HepG2 (cell line): ENCODE measurements around the gene LCN12. TPM values are rescaled to one million over a fixed set of nuclear protein-coding genes. Genes with fewer than 3 reads are reported as not detected.

ENCODE experiments used
- ATAC-seq: fragments of 200-7000 bp; cut with Tn5 transposase; 3 replicates; pipeline ENCODE4 v1.9.1; 2020; ENCODE audit warnings: mild to moderate bottlenecking, moderate library complexity
- BruUV-seq: library from RNA; stranded (reverse); fragments of 400-500 nt; replicated peaks from 2 replicates; lab custom pipeline; 2021; lab: Mats Ljungman, UMichigan
- CTCF ChIA-PET: fragments of 300-600 bp; formaldehyde crosslinking; extraction: SDS; loops from one replicate; lab custom pipeline; 2021; ENCODE audit warnings: low total read pairs, inconsistent platforms, low intra/inter-chr PET ratio; lab: Yijun Ruan, JAX
- POLR2A ChIA-PET: fragments of 350-600 bp; sonication (Branson Sonifier 250); formaldehyde crosslinking; loops from one replicate; lab custom pipeline; 2020; ENCODE audit warnings: antibody characterized with exemption, inconsistent platforms; lab: Yijun Ruan, JAX
- DNase-seq: peaks from one replicate; pipeline ENCODE4 v3.0.0-alpha.2; 2015; ENCODE audit warnings: low spot score
- FAIRE-seq: peaks from 3 replicates; lab custom pipeline; 2011; peaks lifted over from hg19 to GRCh38; lab: Jason Lieb, UNC
- H2AFZ ChIP-seq: one replicate; pipeline ENCODE4 v1.6.1; 2011; ENCODE audit warnings: low read length, inconsistent platforms
- H3K27ac ChIP-seq: fragments of 300-600 bp; 3 replicates; pipeline ENCODE4 v1.8.0; 2011; ENCODE audit warnings: mixed run types, mild to moderate bottlenecking, mixed read lengths, low read length, inconsistent platforms; ENCODE audit not compliant: insufficient read depth; ENCODE audit errors: extremely low read length
- H3K27me3 ChIP-seq, 2 experiments: fragments of 200-600 bp in 1 of 2; 2 replicates in 1 of 2; 3 replicates in 1 of 2; pipeline versions ENCODE4 v1.6.0 to v1.8.0; 2011; ENCODE audit warnings: low read length in 2 of 2, mild to moderate bottlenecking in 2 of 2, moderate library complexity in 2 of 2, inconsistent platforms in 1 of 2; ENCODE audit not compliant: insufficient read depth in 2 of 2, control insufficient read depth in 1 of 2
- H3K36me3 ChIP-seq, 2 experiments: fragments of 200-600 bp in 1 of 2; replicated peaks in 1 of 2; 2 replicates in 1 of 2; 3 replicates in 1 of 2; pipeline versions ENCODE4 v1.5.1 to v1.8.0; 2011; ENCODE audit warnings: low read length in 2 of 2, inconsistent platforms in 1 of 2; ENCODE audit not compliant: insufficient read depth in 2 of 2, control insufficient read depth in 1 of 2
- H3K4me1 ChIP-seq: 2 replicates; pipeline ENCODE4 v1.5.1; 2012; ENCODE audit warnings: low read length, inconsistent platforms; ENCODE audit not compliant: insufficient read depth
- H3K4me2 ChIP-seq: 2 replicates; pipeline ENCODE4 v1.6.0; 2011; ENCODE audit warnings: low read depth, low read length, inconsistent platforms
- H3K4me3 ChIP-seq, 3 experiments: fragments of 200-600 bp in 1 of 3; sonication (generic), shearing (Covaris generic) in 1 of 3; replicated peaks in 1 of 3; 2 replicates each; pipeline ENCODE4 v1.5.1; 2011 to 2016; ENCODE audit warnings: low read length in 3 of 3, inconsistent platforms in 2 of 3, low read depth in 2 of 3, mild to moderate bottlenecking in 2 of 3, control low read depth in 1 of 3, mixed read lengths in 1 of 3; ENCODE audit not compliant: insufficient read depth in 1 of 3
- H3K79me2 ChIP-seq: one replicate; pipeline ENCODE4 v1.6.1; 2011; ENCODE audit warnings: low read length, inconsistent platforms; ENCODE audit not compliant: insufficient read depth
- H3K9ac ChIP-seq: 2 replicates; pipeline ENCODE4 v1.6.0; 2011; ENCODE audit warnings: mild to moderate bottlenecking, low read depth, low read length, inconsistent platforms; ENCODE audit not compliant: insufficient read depth
- H3K9me3 ChIP-seq: 2 replicates; pipeline ENCODE4 v1.5.1; 2012; ENCODE audit warnings: mild to moderate bottlenecking, low read length
- H4K20me1 ChIP-seq: 2 replicates; pipeline ENCODE4 v1.6.0; 2011; ENCODE audit warnings: inconsistent platforms, mild to moderate bottlenecking, low read length, moderate library complexity; ENCODE audit not compliant: insufficient read depth
- GFI1 ChIP-seq: sonication (generic); formaldehyde crosslinking; IDR thresholded peaks from 2 replicates; pipeline ENCODE4 v1.5.0; 2020; ENCODE audit warnings: missing genetic modification reagents, mild to moderate bottlenecking, borderline replicate concordance
- HIVEP1 ChIP-seq: sonication (generic); formaldehyde crosslinking; IDR thresholded peaks from 2 replicates; pipeline ENCODE4 v1.4.0; 2020; ENCODE audit warnings: mild to moderate bottlenecking, missing genetic modification reagents
- HMG20A ChIP-seq: IDR thresholded peaks from 2 replicates; pipeline ENCODE4 v1.6.1; 2016; ENCODE audit warnings: borderline replicate concordance
- HOMEZ ChIP-seq: IDR thresholded peaks from 2 replicates; pipeline ENCODE4 v1.6.1; 2016; ENCODE audit warnings: low read depth
- SIX1 ChIP-seq: sonication (generic); formaldehyde crosslinking; IDR thresholded peaks from 2 replicates; pipeline ENCODE4 v1.4.0; 2020; ENCODE audit warnings: missing genetic modification reagents, borderline replicate concordance
- SMAD9 ChIP-seq: sonication (generic); formaldehyde crosslinking; IDR thresholded peaks from 2 replicates; pipeline ENCODE4 v1.5.1; 2020; ENCODE audit warnings: mild to moderate bottlenecking, missing genetic modification reagents
- TARDBP ChIP-seq: sonication (generic); formaldehyde crosslinking; IDR thresholded peaks from 2 replicates; pipeline ENCODE4 v1.8.0; 2022; ENCODE audit warnings: mild to moderate bottlenecking, missing genetic modification reagents
- ZNF101 ChIP-seq: sonication (generic); formaldehyde crosslinking; IDR thresholded peaks from 2 replicates; pipeline ENCODE4 v1.4.0; 2020; ENCODE audit warnings: mild to moderate bottlenecking, low read depth, missing genetic modification reagents, borderline replicate concordance
- ZNF12 ChIP-seq: sonication (generic); formaldehyde crosslinking; IDR thresholded peaks from 2 replicates; pipeline ENCODE4 v1.5.0; 2020; ENCODE audit warnings: missing genetic modification reagents
- ZSCAN29 ChIP-seq: sonication (generic); formaldehyde crosslinking; conservative IDR thresholded peaks from 2 replicates; pipeline ENCODE4 v1.4.0; 2020; ENCODE audit warnings: mild to moderate bottlenecking, missing genetic modification reagents
- WGBS: methylation state at CpG from one replicate; pipeline ENCODE4 v1.1.6; 2017; ENCODE audit warnings: low lambda C conversion rate; 5-methylcytosine and 5-hydroxymethylcytosine counted together
- in situ Hi-C: cut with HindIII; loops from 2 replicates; pipeline ENCODE4 v1.10.0; 2017; ENCODE audit warnings: low pct_unique_long_range_greater_than_20kb; ENCODE audit not compliant: extremely low pct_ligation_motif_present
- intact Hi-C: fragments of 100-400 bp; cut with micrococcal nuclease; formaldehyde crosslinking; loops from one replicate; pipeline ENCODE4 v1.10.0; 2022; ENCODE audit not compliant: unreplicated experiment
- polyA plus RNA-seq, 8 experiments: library from polyadenylated mRNA; depleted of rRNA in 3 of 8; stranded (reverse) in 7 of 8; unstranded in 1 of 8; fragments of >200 nt; fragmentation: Illumina TruSeq in 4 of 8; extraction: Trizol in 4 of 8; gene quantifications; 2 replicates each; pipeline versions ENCODE4 v1.2.1 to v1.2.3, GENCODE V29; 2011 to 2016; ENCODE audit warnings: low read depth in 4 of 8, missing spikeins in 1 of 8, mixed read lengths in 1 of 8; ENCODE audit not compliant: insufficient read depth in 1 of 8
- total RNA-seq, 5 experiments: library from RNA; depleted of rRNA; stranded (reverse); fragments of >200 nt; fragmentation: Illumina TruSeq; extraction: Trizol; gene quantifications; 2 replicates each; pipeline ENCODE4 v1.2.3, GENCODE V29; 2016; ENCODE audit warnings: low read depth in 1 of 5
- TF ChIP-seq, protein P1 (sequence below): sonication (generic); formaldehyde crosslinking; IDR thresholded peaks from 2 replicates; pipeline ENCODE4 v1.4.0; 2020; ENCODE audit warnings: missing genetic modification reagents

The LCN12 gene
- total and polyA plus RNA-seq, 2 of the 13 experiments (the other 11 are each of a cell fraction or from before 2014, with no cell fraction given) = 3.4 to 6.9 TPM

DNA sequence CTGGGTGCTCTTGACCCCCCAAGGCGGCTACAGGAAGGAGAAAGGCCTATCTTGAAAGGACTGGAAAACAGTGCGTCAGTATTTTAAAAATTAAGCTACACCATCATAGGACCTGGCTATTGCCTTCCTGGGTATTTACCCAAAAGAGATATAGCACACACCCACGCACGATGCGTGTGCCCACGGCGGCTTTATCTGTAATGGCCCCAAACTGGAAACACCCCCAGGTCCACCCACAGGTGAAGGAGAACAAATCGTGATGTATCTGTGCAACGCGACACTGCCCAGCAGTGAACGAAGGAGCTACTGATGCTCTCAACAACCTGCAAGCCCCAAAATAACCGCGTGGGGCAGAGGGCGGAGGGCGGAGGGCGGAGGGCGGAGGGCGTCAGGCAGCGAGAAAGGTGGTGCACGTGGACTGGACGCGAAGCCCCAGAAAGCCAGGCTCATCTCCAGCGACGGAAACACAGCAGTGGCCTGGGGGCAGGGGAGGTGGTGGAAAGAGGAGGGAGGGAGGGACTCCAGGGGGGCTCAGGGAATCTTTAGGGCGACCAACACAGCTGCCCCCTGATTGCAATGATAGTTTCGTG lies 12.9 kb downstream of the LCN12 start:
- peaks cover 23 to 53% of the 10 kb centered on the region in 2 experiments for H3K27me3 ChIP-seq
- 60% methylated on average over 19 of the region's 26 CpGs for WGBS
- peaks cover 32% of the 10 kb centered on the region for H3K4me1 ChIP-seq
- POLR2A ChIA-PET = interaction anchor here (0.7 kb wide), 1 partner anchor 74 kb away, joined by 5 read pairs; no protein-coding TSS in a partner anchor
- in situ Hi-C loops = no loop called here
- CTCF ChIA-PET = no interaction called here
- no peaks in the 10 kb centered on the region for H3K79me2 ChIP-seq
- TF ChIP-seq HOMEZ (CRISPR knock-in tag) (no peak), ZNF101 (CRISPR knock-in tag) (no peak), GFI1 (CRISPR knock-in tag) (no peak), ZNF12 (CRISPR knock-in tag) (no peak), TARDBP (no peak), SIX1 (CRISPR knock-in tag) (no peak), HMG20A (CRISPR knock-in tag) (no peak), HIVEP1 (CRISPR knock-in tag) (no peak), SMAD9 (no peak), ZSCAN29 (CRISPR knock-in tag) (no peak)
- TF ChIP-seq, protein P1, sequence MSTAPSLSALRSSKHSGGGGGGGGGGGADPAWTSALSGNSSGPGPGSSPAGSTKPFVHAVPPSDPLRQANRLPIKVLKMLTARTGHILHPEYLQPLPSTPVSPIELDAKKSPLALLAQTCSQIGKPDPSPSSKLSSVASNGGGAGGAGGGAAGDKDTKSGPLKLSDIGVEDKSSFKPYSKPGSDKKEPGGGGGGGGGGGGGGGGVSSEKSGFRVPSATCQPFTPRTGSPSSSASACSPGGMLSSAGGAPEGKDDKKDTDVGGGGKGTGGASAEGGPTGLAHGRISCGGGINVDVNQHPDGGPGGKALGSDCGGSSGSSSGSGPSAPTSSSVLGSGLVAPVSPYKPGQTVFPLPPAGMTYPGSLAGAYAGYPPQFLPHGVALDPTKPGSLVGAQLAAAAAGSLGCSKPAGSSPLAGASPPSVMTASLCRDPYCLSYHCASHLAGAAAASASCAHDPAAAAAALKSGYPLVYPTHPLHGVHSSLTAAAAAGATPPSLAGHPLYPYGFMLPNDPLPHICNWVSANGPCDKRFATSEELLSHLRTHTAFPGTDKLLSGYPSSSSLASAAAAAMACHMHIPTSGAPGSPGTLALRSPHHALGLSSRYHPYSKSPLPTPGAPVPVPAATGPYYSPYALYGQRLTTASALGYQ (CRISPR knock-in tag) = no peak
- TF ChIP-seq, all 625 proteins: peak for 0
- no peak for ATAC-seq
- no peak overlapping the region for H3K4me2 ChIP-seq
- intact Hi-C loops = no loop called here
- H3K9me3 ChIP-seq = no peaks in the 10 kb centered on the region
- FAIRE-seq = no peak
- no TSS peak for BruUV-seq
- H4K20me1 ChIP-seq = no peaks in the 10 kb centered on the region
- DNase-seq = no peak
- H3K27ac ChIP-seq = no peak overlapping the region
- H2AFZ ChIP-seq = no peak overlapping the region
- no peak overlapping the region for H3K9ac ChIP-seq
- no peaks in the 10 kb centered on the region for H3K36me3 ChIP-seq
- H3K4me3 ChIP-seq = no peak overlapping the region
